Stimulated activated naive CD4-positive, alpha-beta T cell treated with Interleukin-2 at 50 U/mL for 16 hours (primary cell): Measurements from ENCODE around the gene MRE11.

ENCODE experiments used
- DNase-seq: peaks from one replicate; lab custom pipeline; 2025; lab: John Stamatoyannopoulos, UW

MRE11 gene

DNA sequence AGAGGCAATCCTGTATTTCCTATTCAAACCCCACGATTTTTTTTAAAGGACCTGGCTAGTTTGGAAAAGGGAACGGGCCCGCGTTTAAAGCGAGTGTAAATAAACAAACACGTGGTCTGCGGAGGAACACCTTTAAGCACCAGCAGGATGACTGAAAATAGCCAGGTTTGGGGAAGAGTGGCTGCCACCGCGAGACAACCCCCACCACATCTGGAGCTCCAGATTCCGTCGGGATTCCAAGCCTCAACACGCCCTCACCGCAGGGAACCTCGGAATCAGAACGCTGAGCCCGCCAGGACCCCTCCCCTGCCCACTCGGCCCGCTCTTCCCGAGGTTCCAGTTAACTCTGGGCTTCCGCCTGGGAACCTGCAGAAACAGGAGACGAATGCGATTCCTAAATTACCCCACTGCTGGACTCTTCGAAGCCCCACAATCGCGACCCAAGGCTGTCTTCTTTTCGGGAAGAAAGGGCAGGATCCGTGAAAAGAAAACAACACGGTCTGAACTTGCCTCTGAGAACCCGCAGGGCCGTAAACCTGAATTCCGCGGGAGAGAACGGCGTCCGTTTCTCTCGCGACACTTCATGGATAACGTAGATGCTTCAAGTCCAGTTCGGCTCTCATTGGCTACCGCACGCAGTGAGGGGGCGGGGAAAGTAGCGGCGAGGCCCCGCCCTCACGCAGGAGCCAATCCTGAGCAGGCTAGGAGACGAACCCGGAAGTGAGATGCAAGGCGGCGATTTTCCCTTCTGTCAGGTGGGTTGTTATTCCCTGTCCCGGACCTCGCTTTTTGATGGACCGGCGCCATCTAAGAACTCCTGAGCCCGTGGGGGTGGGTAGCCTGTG is at the start of gene MRE11, which contains the start of gene ANKRD49:
Gene MRE11, minus strand, starts transcription at position 564 of the 845 bp plus-strand sequence. CDS start 1,043 bp downstream, outside the sequence.
Gene ANKRD49, plus strand, starts transcription at position 704 of the 845 bp plus-strand sequence. CDS start 2,710 bp downstream, outside the sequence.
- DNase-seq: peak; percentile 93

DNA sequence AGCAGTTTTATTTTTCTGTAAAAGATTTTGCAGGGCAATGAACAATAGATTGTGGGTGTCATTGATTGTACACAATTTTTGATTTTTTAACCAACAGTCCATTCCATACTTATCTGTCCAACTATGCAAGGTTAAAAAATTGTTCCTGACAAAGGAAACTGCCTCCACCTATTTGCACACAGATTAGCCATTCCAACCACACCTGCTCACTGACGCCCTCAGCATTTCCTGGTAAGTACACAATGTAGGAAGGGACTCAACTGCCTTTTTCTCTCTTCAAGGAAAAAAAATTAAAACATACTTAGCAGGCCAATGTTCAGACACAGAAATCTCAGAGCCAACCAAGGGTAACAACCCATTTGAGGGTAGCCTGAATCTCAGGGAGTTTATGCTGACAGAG is 45.8 kb upstream of the MRE11 start:
- DNase-seq: no peak

DNA sequence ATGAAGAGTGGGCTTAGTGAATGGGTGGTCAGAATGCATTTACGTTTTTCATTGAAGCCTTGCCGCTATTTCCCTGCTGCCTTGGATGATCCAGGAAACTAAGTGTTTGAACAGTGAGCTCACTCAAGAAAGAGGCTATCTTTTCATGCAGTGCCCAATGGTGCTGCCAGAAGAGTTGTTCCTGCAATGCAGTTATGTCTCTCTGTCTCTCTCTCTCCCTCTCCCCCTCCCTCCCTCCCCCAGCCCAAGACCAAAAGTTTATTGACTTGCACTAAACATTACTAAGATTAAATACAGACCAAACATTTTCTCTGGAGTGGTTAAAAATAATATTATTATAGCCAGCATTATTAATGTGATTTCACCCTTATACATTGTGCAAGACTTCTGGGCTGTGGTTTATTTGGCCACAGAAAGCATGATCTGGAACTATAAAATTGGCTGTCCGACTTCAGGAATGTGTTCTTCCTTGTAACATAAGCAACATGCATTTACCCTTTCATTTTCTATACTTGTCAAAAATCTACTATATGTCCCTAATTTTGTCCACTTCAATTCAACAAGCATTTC is 43.5 kb upstream of the MRE11 start:
- DNase-seq: no peak

DNA sequence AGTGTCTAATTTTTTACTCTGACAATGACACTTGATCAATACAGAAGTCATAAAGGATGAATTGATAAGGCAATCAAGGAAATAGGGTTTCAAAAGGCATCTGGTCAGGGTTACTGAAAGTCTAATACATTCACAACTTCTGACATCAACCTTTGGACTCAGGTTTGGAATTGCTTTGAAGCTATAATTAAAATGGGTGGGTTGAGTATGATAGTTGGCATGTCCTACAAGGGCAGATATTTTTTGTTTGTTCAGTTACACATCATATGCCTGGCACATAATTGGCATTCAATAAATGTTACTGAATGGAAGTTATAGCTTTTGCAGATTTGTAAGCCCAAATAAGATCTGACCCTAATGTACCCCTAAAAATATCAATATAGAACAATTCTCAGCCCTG is 42.7 kb upstream of the MRE11 start:
- no peak for DNase-seq

DNA sequence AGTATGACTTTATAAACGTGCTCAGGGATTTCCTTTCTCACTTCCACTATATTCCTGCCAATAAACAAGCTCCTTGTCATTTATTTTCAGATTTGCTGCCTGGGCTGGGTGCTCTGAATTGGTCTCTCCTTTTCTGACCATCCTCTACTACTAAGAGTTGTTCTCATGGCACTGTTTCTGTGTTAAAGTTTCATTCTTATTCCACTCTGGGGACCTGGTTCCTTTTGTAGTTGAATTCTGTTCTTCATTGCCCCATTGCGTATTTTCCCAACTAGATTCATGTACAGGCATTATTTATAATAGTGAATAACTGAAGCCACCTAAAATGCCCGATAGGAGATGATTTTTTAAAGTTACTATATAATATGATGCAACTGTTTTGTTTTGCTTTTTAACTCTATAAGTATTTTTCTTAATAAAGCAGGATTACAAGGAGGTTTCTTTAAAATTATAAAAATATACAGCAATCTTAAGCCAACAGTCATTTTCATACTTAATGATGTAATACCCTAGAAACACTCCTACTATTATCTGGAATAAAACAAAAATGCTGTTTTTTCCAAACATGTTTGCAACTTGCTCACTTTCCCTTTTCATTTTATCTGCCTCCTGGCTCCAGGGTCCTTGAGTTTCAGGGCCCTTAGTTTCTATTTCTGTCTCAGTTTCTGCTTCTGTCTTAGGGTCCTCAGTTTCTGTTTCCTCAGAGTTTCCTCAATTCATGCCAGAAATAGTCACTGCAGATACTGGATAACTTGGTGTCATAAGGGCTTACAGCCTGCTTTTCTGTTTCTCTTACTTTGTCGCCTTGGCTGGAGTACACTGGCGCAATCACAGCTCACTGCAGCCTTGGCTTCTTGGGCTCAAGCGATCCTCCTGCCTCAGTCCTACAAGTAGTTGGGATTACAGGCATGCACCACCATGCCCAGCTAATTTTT is 40.3 kb upstream of the MRE11 start:
- DNase-seq: no peak

DNA sequence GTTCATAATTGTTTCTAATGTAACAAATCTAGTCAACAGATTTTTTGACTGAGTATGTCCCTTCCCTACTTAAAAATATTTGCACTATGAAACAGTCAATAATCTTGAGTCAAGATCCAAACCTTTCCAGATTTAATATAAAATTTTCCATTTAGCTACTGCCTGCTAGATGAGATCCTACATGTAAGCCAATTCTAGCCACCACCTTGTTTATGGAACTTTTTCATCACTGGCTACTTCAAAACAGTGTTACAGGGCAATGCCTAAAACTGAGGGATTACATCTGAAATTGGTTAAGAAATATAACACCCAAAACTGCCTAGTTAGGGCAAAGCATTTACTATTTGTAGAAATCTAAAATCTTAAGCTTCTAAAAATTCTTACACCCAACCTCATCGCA is 39.6 kb upstream of the MRE11 start:
- no peak for DNase-seq

DNA sequence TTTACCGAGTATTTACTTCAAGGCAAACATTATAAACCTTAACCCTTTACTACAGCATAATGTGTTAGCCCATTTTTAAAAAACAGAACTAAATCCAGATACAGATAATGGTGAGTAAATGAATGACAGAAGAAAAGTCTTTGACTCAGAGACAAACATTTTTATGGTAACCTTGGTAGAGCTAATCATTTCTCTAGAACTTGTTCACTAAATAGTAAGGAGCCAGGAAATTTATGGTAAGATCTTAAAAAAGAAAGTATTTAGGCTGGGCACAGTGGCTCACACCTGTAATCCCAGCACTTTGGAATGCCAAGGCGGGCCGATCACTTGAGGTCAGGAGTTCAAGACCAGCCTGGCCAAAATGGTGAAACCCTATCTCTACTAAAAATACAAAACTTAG is 38.6 kb upstream of the MRE11 start:
- no peak for DNase-seq

DNA sequence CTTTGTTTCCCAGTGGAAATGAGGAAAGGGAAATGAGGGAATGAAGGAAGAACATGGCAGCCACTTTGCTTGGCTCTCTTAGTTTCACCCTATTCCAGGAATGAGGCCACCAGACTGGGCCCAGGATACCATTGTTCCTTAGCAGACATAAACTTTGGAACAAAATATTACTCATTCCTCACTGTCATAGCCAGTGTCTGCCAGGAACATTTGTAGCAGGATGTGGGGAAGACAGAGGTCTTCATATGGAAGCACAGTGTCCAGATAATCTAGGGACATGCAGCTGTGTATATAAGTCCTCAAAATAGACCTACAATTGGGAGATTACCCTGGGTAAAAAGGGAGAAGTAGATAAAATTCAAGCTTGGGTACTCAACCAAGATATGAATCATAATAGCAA is 34.9 kb upstream of the MRE11 start:
- no peak for DNase-seq

DNA sequence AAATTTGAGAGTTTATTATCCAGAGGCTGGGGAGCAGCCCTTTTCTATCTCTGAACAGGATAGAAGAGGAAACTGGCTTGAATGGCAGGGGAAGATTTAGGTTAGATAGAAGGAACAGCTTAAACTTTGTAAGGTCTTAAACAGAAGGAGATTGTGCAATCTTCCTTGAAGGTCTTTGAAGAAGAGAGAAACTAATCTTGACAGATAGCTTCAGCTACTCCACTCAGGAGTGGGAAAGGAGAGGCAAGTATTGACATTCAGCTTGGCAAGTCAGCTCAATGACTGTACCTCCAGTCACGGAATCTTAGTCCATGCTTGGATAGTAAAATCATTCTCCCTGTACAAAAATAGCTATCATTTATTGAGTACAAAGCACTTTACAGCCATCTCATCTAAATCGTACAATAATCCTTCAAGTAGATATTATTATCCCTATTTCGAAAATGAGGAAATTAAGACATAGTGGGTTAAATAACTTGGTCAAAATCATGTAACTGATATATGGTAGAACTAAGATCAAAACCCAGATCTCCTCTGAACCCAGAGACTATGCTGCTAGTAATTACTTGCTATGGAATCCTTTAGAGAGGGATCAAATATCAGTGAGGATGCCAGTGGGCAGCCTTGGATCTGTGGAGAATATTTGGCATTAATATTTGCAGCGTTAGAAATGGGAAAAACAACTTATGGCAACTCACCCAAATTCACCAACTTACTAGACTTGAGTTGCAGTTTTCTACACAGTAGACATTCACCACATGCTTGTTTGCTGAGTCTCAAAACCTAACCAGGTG is 33.2 kb upstream of the MRE11 start:
- no peak for DNase-seq

DNA sequence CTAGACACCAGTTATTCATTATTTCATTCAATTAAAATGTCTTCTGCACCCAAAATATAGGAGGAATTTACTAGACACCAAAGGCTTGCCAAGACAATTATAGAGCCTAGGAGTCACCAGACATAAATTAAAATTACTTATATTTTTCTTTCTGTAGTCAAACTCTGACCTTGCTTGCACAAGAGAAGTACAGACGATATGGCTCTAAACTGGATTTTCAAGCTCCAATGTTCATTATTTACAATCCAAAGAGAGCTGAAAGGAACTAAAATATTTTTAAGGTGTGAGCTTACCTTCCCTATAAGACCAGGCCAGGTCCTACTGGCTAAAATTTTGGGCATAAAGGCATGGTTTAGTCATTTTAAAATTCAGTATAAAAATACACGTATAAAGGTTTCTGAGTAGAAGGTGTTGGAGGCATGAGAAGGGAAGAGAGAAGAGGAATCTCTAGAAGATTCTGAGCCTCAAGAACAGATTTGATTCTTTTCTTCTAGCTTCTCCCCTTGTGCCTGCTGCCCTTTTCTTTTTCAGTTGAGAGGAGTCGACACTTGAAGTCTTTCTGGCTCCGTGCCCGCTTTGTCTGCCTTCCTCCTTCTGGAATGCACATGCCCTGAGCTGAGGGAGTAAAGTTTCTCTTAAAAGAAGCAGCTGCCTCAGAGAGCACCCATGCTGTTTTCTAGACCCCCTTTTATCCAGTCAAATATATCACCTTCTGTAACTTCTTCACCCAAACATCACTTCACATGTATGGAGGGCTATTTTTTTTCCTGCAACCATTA is 32.1 kb upstream of the MRE11 start:
- DNase-seq: no peak

DNA sequence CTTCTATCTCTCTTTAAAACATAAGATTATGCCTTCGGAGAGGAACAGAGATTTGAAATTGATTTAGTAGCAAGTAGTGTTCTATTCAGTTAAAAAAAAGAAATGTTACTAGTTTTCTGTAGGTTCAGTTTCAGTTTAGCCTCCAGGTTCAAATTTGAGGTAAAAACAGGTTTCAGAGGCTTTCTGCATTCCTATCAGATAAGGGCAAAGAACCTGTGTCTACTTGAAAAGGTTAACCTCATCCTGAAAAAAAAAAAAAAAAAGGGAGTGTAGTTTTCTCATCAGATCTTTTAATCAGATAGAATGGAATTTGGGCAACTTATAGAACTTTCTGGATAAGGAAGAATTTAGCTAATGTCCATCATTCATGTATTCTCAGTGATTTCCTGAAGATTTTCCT is 30.7 kb upstream of the MRE11 start:
- DNase-seq: no peak

DNA sequence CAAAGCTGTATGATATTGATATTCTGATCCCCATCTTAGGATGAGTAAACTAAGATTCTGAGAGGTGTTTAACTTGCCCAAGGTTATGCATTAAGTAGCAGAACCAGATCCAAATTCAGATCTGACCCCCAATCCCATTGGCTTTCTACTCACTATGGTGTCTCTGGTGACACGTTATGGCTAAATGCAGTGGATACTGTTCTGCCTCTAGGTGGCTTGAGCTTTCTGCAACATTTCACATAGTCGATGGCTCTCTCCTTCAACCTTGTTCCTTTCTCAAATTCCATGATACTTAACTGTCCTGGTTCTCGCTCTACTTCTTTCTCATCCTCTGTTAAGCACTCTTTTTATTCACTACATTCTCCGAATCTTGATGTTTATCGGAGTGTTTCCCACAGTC is 28.0 kb upstream of the MRE11 start:
- DNase-seq: no peak

DNA sequence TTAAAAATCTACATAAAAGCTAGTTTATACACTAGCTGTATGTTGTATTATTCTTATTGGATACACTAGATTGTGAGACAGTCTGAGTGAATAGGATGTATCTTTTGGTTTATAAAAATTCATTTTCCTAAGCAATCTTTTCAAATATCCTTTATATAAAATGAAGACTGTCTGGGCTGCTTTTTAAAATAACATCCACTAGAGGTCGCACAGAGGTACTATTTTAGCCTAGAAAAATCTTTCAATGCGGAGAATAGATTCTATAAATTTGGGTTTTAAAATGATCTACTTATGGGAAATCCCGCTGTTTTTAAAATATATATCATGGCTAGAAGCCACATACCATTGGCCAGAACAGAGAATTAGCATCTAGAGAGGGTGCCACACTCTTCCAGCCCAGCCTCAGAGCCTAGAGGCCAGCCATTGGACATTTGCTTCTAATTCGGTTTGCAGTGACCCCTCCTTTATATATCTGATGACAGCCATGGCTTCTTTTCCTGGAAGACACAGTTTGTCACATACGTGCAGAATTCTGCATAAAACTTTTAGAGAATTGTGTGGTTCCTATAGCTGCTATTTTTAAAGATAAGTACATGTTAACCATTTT is 25.9 kb upstream of the MRE11 start:
- DNase-seq: no peak

DNA sequence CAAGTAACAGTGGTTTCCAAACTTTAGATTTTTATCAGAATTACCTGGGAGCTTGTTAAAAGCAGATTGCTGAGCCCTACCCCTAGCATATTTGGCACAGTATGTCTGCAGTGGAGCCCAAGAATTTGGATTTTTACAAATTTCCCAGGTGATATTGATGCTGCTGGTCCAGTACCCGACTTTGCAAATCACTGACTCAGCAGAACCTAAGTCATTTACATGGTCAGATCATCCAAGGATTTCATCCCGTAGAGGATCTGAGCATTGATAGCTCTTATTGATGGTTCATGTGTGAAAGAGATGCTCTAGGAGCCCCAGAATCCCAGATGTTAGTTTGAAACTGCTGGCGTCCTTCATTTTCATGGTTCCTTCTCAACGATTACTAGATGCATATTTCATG is 24.7 kb upstream of the MRE11 start:
- no peak for DNase-seq

DNA sequence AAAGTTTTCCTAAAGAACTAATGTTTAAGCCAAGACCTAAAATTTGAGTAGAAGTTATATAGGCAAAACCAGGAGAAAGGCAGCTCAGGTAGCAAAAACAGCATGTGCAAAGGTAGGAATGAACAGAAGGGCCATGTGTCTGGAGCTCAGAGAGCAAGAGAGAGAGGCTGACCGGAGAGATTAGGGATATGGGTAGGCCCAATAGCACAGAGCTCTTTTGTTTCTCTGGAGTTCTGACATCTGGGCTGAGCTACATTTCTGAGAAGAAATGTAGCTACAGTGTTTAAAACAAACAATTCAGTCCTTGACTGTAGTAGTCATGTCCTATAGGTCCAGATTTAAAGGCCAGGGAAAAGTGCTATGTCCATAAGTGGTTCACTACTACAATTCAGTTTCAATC is 23.1 kb upstream of the MRE11 start:
- no peak for DNase-seq

DNA sequence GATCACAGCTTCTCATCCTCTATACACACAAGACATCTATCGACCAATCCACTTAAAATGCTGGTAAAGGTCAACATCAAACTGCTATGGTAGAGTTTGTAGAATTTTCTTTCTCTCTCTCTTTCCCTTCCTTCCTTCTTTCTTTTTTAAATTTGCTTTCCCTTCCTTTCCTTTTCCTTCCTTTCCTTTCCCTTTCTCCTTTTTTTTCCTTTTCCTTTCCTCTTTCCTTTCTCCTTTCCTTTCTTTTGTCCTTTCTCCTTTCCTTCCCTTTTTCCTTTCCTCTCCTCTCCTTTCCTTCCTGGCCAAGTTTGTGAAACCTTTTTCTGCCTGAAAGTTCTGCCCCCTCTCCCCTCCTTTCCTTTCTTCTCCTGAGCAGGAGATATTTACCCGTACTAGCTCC is 21.8 kb upstream of the MRE11 start:
- no peak for DNase-seq

DNA sequence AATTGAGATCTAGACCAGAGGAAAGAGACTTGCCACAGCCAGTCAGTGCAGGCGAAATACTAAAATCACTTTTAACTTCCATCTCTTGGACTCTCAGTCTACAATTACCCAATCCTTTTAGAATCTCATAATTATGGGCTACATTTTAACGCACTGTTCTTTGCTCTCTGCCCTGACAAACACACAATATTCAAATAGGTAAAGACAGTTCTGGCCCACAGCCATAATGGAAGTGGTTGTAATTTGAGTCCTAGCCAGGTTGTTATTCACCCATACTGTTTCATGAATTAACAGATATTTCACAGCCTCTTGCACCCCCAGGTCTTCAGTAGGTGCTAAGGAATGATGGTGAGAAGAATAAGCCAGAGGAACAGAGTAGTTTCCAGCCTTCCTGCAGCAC is 19.4 kb upstream of the MRE11 start:
- no peak for DNase-seq

DNA sequence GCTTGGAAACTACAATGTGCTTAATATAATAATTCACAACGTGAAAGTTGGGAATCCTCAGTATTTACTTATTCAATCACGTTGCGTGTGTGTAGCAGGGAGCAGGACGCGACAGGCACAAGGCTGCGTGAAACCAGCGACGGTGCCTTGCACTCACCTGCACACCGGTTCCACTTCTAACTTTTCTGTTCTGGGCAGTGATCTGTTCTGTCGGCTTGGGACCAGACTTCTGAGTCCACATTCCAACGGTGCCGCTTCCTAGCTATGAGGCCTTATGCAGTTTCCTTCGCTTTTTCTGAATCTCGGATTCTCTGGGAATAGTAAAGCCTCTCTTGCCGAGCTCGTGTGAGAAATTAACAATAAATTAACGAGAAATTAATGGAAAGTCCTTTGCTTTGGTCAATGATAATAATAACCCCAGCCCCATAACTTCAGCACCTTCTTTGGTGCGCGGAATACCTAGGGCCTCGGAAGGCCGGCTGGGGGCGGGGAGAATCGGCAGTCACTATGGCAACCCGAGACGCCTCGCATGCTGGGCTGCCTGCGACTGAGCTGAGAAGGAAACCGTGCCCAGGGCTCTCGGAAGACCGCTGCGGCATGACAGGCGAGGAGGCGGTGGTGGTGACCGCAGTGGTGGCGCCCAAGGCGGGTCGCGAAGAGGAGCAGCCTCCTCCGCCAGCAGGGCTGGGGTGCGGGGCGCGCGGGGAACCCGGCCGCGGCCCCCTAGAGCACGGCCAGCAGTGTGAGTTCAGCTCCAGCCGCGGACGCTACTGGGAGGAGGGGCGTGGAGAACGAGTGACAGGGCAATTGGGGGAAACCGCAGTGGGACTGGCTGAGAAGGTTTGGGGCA is 18.5 kb upstream of the MRE11 start, which contains the start of gene C11orf97:
Gene C11orf97, plus strand, starts transcription at position 530 of the 850 bp plus-strand sequence. Its CDS starts 68 bp downstream, at position 598.
- DNase-seq: peak; percentile 30

DNA sequence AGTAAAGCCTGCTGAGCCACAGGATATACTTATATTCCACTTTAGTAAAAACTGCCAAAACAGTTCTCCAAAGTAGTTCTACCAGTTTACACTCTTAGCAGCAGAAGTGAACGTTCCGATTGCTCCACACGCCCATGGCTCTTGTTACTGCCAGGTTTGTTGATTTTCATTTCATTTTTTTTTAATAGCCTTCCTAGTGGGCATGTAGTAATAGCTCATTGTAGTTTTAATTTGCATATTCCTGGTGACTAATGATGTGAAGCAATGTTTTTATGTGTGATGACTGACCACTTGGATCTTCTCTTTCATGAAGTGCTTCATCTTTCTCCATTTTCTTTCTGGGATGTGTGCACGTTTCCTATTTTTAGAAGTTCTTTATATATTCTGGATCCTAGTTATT is 13.8 kb upstream of the MRE11 start:
- no peak for DNase-seq
